G401 (cell line): ENCODE results near the gene ADRM1. TPM values are rescaled to one million over a fixed set of nuclear protein-coding genes. Genes with fewer than 3 reads are reported as not detected.

Source experiments
- DNase-seq: peaks from one replicate; pipeline ENCODE4 v3.0.0-alpha.2; 2015; ENCODE audit warnings: low spot score
- in situ Hi-C: cut with HindIII; loops from 2 replicates; pipeline ENCODE4 v1.10.0; 2016; ENCODE audit warnings: low sequenced_read_pairs, mixed read lengths
- total RNA-seq: library from RNA; depleted of rRNA; stranded (reverse); fragments of >200 nt; shearing (Covaris generic); gene quantifications from 2 replicates; pipeline ENCODE4 v1.2.3, GENCODE V29; 2014

Gene ADRM1
- total RNA-seq, 1 experiment from 2014 or later, result 209 TPM

DNA sequence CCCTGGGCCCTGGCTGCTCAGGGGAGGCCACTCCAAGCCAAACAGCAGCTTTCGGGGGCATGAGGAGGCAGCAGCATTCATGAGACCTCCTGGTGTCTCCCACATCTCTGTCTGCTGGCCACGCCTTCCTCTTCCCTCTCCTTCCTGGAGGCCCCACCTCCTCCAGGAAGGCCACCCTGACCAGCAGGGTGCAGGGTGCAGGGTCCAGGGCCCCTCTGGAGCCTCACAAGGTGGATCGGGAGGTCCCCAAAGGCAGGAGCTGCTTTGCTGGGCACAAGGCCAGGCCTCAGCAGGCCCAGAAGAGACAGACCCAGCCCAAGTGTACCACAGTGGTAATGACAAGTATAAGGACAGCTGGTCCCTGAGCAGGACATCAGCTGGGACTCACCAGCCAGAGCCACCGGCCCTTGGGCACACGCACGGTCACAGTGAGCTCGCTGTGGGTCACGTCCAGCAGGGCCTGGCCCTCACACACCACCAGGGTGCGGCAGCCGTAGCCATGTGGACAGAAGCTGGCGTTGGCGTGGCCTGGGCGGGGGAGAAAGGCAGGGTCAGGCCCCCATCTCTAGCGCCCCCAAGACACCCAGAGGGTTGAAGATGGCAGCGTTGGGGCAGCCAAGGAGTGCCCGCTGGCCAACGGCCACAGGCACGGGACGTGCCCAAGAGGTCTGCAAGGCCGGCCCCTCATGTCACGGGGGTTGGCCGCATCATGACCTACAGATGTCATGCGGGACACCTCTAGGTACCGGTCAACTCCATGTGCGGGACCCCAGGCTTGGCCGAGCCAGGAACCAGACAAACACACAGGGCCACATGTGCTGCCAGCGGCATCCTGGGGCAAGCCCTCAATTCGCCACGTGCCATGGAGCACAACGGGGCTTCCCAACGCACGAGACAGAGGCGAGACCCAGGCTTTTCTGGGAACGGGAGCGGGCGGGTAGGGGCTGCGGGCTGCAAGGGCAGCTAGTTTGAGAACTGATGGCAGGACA, 26.9 kb downstream of the ADRM1 start:
- no peak for DNase-seq
- in situ Hi-C loops, result no loop called here

DNA sequence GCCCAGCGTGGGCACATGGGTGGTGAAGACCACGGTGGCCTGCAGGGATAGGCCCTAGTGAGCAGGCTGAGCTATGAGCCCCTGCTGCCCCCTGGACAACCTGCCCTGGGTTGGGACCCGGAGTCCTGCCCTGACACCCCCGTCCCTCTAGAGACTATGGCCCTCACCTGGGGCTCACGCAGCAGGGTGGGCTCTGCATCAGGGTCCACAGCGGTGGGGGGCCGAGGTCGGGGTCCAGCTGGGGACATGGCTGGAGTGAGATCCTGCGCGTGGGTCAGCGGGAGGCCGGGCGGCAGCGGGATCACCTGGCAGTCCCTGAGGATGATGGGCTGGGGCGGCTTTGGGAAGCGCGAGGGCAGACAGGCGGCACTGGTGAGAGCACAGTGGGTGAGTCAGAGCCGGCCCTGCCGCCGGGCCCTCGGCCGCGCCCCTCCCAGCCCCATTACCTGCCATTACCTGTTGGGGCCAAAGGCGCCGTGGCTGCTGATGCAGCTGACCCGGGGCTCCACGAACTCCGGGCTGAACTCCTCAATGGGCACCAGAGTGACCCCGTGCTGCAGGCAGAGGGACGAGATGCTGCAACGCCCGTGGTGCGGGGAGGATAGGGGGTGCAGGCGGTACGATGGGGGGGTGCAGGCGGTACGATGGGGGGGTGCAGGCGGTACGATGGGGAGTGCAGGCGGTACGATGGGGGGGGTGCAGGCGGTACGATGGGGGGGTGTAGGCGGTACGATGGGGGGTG, 27.9 kb downstream of the ADRM1 start:
- DNase-seq, result no peak
- in situ Hi-C loops, result no loop called here

DNA sequence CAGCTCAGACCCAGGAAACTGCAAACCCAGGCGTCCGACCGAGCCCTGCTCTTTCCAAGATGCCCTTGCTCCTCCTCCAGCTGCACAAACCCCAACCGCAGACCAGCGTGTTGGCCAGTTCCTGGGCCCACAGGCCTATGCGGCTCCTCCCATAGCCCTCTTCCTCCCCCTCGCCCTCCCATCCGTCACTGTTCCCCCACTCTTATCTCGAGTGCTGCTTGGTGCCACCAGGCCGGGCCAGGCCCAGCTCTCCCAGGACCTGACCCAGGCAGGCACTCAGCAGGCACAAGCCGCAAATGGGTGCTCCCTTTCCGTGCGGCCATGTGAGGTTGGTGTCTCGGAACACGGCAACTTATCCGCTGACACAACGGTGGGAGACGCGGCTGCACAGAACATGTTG, 28.6 kb downstream of the ADRM1 start:
- DNase-seq, result no peak
- in situ Hi-C loops, result no loop called here

DNA sequence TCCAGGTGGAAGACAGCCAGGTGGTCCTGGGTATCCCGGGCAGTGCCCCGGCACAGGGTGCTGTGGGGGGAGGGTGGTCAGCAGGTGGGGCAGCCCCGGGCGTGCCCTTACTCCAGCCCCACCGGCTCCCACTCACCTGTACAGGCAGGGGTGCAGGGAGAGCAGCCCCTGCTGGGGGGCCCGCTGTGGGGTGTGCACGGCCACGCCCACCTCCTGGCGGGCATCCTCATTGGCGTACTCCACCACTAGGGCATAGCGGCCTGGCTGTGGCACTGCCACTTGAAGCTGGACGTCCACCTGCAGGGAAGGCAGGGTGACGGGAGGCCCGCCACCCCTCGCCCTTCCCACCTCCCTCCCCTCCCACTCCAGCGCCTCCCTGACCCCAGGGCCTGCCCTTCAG, 29.6 kb downstream of the ADRM1 start:
- in situ Hi-C loops, result no loop called here
- DNase-seq, result no peak

DNA sequence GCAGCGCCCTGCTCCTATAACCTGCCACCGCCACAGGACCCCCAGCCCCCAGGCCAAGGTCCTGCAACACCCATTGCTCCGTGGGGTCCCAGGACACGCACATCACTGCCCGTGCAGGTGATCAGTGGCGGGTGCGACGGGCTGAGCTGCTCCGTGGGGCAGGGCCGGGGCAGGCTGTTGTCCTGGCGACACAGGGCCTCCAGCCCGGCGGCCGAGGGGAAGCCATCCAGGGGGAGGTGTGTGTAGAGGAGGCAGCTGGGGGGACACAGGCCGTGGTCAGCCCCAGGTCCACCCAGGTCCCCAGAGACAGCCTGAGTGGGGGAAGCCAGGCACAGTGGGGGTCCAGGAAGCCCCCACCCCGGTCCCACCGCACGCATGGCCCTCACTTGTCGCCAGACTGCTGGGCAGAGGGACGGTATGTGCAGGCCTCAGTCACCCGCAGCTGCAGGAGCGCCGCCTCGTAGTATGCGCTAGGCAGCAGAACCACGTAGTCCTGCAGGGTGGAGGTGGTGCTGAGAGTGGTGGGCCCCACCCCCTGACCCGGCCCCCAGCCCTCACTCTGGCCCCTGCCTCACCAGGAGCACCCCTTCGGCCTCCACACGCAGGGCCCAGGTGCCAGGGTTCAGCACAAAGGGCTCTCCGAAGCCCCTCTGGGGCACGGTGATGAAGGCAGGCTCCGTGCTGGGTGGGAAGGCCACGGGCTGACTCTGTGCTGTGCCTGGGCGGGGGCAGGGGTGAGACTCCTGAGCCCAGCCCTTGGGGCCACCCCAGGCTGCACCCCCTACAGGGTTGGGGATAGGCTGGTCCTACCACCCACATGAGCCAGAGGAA, 30.4 kb downstream of the ADRM1 start:
- no peak for DNase-seq
- in situ Hi-C loops, result no loop called here

DNA sequence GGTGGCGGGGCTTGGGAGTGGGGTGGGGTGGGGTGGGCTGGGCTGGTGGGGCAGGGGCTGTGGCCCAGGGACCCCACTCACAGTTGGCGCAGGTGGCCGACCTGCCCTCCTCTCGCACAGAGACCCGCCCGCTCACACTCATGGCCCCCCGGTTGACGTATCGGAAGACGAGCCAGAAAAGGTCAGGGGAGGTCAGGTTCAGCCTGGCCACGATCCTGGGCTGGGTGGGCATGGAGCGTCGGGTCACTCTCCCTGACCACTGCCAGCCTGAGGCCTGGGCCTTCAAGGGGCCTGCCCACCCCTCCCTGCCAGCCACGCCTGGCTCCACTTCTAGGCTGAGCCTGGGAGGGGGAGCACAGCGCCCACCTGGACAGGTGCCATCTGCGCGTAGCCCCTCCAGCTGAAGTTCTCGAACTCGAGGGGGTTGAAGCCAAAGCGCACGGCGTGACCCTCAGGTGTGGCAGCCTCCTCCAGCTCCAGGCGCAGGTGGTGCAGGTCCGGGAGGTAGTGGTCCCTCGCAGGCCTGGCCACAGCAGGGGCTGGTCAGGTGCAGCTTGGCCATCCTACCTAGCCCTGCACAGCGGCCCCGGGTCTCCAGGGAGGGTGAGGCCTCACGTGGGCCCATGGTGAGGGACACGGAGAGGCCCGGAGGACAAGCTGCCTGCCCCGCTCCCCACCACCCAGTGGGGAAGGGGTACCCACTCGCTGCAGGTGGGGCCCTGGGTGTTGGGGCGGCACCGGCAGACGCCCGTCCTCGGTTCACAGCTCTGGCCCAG, 31.2 kb downstream of the ADRM1 start:
- DNase-seq, result no peak
- in situ Hi-C loops, result no loop called here

DNA sequence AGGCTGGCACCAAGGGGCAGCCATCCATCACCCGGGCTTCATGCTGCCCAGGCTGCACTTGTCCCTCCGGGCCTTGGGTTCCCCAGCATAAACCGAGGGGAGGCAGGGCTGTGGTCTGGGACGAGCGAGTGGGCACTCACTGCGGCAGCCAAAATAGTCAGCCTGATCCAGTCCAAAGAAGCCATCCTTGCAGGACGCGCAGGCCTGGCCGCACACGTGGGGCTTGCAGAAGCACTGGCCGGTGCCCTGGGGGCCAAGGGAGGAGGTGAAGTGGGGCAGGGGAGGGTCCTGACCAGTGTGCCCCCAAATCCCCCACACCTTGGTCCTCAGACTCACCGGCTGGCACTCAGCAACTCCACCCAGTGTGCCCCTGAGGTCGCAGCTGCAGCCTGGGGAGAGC, 32.1 kb downstream of the ADRM1 start:
- DNase-seq, result no peak
- in situ Hi-C loops, result no loop called here

DNA sequence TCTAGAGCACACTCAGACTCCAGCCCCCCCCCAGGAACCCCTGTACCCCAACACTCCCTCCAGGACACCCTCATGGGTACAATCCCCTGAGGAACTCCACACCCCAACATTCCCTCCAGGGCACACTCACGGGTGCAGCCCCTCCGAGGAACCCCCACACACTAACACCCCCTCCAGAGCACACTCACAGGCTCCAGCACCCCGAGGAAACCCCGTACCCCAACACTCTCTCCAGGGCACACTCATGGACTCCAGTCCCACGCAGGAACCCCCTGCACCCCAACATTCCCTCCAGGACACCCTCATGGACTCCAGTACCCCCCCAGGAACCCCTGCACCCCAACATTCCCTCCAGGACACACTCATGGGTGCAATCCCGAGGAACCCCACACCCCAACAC, 32.7 kb downstream of the ADRM1 start:
- in situ Hi-C loops, result no loop called here
- no peak for DNase-seq

DNA sequence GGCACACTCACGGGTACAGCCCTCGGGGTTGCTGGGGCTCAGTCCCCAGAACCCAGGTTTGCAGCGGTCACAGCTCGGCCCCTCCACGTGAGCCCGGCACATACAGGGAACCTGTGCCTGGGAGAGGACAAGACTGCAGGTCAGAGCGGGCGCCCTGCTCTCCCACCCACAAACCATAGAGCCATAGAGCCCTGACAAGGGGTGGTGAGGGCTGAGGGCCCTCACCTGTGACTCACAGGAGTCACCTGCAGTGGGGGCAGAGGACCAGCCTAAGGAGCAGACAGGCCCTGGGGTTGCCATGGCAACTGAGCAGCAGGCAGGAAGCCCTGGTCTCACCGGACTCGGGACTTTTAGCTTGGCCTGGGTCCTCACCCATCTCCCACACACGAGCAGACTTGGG, 33.5 kb downstream of the ADRM1 start:
- DNase-seq, result no peak
- in situ Hi-C loops, result no loop called here

DNA sequence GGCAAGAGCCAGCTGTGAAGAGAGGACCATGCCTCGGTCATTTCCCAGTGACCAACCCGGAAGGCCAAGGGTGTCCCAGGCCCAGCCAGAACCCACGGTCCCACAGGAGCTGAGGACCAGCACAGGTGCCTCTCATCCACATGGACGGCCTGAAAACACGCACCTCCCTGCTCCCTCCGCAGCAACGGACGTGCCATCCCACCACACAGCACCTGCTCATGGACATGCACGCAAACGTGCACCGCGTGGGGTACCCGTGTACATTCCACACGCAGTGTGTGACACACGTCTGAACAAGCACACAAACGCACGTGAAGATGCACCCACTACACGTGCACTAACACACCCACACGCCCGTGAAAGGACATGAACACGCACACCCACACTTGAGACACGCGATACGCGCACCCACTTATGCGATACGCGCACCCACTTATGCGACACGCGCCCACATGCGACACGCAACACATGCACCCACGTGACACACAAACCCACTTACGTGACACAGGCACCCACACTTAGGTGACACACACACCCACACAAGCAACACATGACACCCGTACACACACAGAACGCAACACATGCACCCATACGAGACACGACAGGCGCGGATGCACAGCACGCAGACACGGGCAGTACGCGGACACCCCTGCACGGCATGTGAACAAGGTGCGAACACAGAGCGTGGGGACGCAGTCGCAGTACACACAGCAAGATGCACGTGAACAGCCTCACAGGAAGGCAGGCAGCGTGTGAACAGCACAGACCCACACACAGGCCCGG, 34.2 kb downstream of the ADRM1 start:
- in situ Hi-C loops, result no loop called here
- no peak for DNase-seq

DNA sequence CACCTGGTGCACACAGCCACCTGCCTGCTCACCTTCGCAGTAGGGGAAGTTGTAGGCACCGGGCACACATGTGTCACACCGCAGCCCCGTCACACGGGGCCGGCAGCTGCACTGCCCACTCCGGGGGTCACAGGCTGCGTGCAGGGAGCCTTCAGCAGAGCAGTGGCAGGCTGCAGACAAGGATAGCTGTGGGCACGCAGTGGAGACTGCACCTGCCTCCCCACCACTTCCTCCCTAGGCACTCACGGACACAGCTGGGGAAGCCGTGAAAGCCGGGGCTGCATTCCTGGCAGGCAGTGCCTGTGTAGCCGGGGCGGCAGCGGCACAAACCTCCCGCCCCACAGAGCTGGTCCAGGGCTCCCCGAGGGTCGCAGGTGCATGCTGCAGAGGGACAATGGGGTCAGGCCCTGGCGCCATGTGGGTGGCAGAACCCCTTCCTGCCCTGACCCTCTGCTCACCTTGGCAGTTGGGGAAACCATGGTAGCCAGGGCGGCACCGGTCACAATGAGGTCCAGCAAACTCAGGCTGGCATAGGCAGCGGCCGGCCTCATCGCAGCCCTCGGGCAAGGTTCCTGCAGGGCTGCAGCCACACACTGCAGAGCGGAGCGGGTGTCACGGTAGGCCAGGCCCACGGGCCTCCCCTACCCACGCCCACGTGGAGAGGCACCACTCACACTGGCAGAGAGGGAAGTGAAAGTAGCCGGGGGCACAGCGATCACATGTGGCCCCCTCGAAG, 34.9 kb downstream of the ADRM1 start:
- in situ Hi-C loops, result no loop called here

DNA sequence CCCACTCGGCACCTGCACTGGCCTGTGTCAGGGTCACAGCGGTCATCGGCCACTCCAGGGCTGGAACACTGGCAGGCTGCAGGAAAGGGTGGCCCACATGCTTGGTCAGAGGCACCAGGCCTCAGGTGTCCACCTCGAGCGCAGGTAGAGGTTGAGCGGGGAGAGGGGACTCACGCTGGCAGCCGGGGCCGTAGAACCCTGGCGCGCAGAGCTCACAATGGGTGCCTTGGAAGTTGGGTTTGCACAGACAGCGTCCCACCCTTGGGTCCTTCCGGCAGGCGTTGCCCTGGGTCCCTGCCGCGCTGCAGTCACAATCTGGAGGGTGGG, 35.5 kb downstream of the ADRM1 start:
- no peak for DNase-seq
- in situ Hi-C loops, result no loop called here

More for the DNA sequence above, 34.9 kb downstream of the ADRM1 start:
- DNase-seq, result no peak

DNA sequence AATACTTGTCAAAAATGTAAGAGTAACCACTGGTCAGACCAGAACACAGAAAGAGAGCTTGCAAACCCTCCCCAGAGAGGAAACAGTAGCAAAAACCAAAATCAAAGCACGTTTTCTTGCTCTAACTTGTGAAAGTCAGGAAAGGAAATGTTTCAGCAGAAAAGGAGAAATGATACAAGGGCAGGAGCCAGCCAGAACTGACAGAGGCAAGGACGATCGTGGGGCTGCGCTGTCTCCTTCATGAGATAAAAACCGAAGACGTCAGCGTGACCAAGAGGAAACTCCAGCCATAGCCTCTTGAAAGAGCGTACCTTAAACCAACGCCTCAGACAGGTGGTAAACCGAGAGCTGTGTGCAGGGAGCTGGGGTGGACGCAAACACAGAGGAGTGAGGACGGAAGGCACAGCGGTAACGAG, 36.9 kb downstream of the ADRM1 start:
- in situ Hi-C loops, result no loop called here
- no peak for DNase-seq

DNA sequence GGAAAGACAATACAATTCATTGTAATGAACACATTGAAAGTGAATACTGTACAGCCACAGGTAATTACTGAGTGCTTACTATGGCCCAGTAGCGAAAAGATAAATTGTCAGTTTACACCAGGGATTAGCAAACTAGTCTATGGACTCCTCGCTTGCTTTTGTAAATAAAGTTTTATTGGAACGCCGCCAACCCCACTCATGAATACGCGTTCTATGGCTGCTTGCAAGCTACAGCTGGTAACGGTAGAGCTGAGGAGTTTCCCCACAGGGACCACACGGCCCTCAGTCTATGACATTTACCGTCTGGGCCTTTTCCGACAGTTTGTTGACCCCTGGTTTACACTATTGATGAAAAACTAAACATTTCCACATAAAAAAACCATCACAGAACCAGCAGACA, 40.1 kb downstream of the ADRM1 start:
- in situ Hi-C loops, result no loop called here
- DNase-seq, result no peak

DNA sequence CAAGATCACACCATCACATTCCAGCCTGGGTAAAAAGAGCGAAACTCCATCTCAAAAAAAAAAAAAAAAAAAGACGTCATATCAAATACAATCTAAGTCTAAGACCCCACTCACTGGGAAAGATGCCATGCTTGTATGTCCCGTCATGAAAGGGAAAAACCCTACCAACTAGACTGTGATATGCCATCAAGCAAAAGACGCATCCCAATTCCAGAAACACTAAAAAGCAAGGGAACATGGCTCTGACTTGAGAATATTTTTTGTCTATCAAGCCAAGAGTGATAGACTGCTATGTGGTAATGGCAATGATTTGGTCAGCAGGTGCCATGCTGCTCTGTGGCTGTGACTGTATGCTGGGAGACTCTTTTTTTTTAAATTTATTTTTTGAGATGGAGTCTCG, 41.3 kb downstream of the ADRM1 start:
- no peak for DNase-seq
- in situ Hi-C loops, result no loop called here

DNA sequence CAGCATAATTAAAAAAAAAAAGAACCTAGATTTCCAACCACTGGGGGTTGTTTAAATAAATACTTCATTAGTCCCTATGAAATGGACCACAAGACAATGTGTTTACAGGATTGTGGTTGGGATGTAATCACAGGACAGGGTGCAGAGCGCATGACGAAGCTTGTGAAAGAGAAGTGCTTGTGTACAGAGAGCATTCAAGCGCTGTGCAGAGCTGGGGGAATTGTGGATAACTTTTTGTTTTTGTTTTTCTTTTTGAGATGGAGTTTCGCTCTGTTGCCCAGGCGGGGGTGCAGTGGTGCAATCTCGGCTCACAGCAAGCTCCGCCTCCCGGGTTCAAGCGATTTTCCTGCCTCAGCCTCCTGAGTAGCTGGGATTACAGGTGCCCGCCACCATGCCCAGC, 42.0 kb downstream of the ADRM1 start:
- no peak for DNase-seq
- in situ Hi-C loops, result no loop called here

DNA sequence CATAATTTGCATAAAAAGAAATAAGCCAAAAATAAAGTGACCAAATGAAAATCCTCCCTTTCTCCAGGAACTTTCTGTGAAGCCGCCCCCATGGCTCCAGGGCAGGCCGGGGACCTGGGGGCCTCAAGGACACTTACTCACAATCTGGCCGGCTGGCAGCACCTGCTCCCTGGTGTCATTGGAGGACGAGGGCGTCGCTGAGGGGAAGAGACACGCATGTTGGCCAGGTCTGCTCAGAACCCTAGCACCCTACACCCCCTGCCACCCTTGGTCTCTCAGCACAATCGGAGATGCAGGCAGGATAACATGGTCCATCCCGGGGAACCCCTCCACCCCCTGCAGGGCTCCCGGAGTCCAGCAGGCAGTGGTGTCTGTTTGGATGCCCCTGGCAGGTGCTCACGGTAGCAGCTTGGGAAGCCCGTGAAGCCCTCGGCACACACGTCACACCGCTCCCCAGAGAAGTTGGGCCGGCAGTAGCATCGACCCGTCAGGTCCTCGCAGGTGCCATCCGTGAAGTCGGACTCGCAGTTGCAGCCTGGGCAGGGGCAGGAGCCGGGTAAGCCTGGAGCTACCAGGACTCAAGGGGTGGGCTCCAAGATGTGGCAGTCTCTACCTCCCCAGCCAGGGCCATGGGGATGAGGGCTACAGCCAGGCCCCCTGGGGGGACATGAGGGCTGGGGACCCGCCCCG, 43.0 kb downstream of the ADRM1 start:
- in situ Hi-C loops, result no loop called here
- DNase-seq, result no peak
